Measurements from ENCODE around the gene KPNA2. TPM values are rescaled to one million over a fixed set of nuclear protein-coding genes. Genes with fewer than 3 reads are reported as not detected.

Gene KPNA2
- polyA plus RNA-seq, 3 donors: 23.2 to 36.1 (median 23.2) TPM

GRCh38 chr17:68096111-68096510 lies 60.6 kb downstream of the KPNA2 start:
- H3K27ac Mint-ChIP-seq: no peak overlapping the region
- no peak overlapping the region for H3K9ac ChIP-seq (ENCODE audit: insufficient read depth, low read length, poor library complexity, severe bottlenecking)

More at GRCh38 chr17:68096111-68096510, 60.6 kb downstream of the KPNA2 start:
- no peak overlapping the region for H3K27ac ChIP-seq (ENCODE audit: low read depth in 1 of 2, low read length in 2 of 2)
- no peaks in the 10 kb centered on the region for H3K36me3 Mint-ChIP-seq
- H3K79me2 ChIP-seq (ENCODE audit: insufficient read depth, low read length): no peaks in the 10 kb centered on the region
- DNase-seq: no peak
- no peak overlapping the region for H2AFZ ChIP-seq (ENCODE audit: insufficient read depth, low read depth, low read length, poor library complexity, severe bottlenecking)
- WGBS (ENCODE audit: insufficient coverage): 100% methylated on average over 2 of the region's 7 CpGs
- H3K4me3 Mint-ChIP-seq: no peak overlapping the region
- no peaks in the 10 kb centered on the region for H4K20me1 ChIP-seq (ENCODE audit: insufficient read depth, low read length)
- peaks cover 4% of the 10 kb centered on the region for H3K4me1 Mint-ChIP-seq
- no peak overlapping the region for H3K4me2 ChIP-seq (replicated peaks; ENCODE audit: extremely low read depth, low read length, poor library complexity, severe bottlenecking)
- no peaks in the 10 kb centered on the region for H3K27me3 Mint-ChIP-seq (ENCODE audit: low read depth in 3 of 3)
- peaks cover 0 to 8% (median 2%) of the 10 kb centered on the region in 7 donors for H3K9me3 Mint-ChIP-seq
- peaks cover 3 to 4% of the 10 kb centered on the region in 2 donors for H3K4me1 ChIP-seq (ENCODE audit: control insufficient read depth in 1 of 2, insufficient read depth in 2 of 2, low read length in 2 of 2)
- no peaks in the 10 kb centered on the region for H3K9me3 ChIP-seq (replicated peaks in 1 of 2; ENCODE audit: control insufficient read depth in 1 of 2, insufficient read depth in 1 of 2, low read length in 2 of 2)
- no peaks in the 10 kb centered on the region for H3K36me3 ChIP-seq (replicated peaks in 1 of 2; ENCODE audit: control insufficient read depth in 1 of 2, insufficient read depth in 2 of 2, low read length in 2 of 2)
- H3K4me3 ChIP-seq (replicated peaks in 1 of 3; ENCODE audit: low read depth in 2 of 3, low read length in 3 of 3): no peak overlapping the region
- intact Hi-C loops (cut with micrococcal nuclease): no loop called here
- no peaks in the 10 kb centered on the region for H3K27me3 ChIP-seq (ENCODE audit: control insufficient read depth in 2 of 2, insufficient read depth in 2 of 2, low read length in 2 of 2)
- no peak for TF ChIP-seq CTCF (IDR thresholded peaks at IDR 0.05)

Other genes with a start within 250 kb of the KPNA2 start
- 10 to 100 TPM in 1 of 3 donors, 1 to 10 TPM in 2; 1.9 to 51.1 (median 4.5) TPM for gene BPTF, start 210.2 kb upstream of the KPNA2 start, polyA plus RNA-seq
- 1 to 10 TPM; 2.9 to 6.7 (median 4.0) TPM for gene C17orf58, start 39.3 kb upstream of the KPNA2 start, polyA plus RNA-seq
- 10 to 100 TPM; 34.0 to 67.6 (median 67.2) TPM for gene AMZ2, start 212.3 kb downstream of the KPNA2 start, polyA plus RNA-seq

Data from CD14-positive monocyte (primary cell).